Measurements from ENCODE around the gene CASP2. TPM values are rescaled to one million over a fixed set of nuclear protein-coding genes. Genes with fewer than 3 reads are reported as not detected.

CASP2 gene
- total and polyA plus RNA-seq, 5 donors = 4.5 to 10.6 (median 10.1) TPM

DNA sequence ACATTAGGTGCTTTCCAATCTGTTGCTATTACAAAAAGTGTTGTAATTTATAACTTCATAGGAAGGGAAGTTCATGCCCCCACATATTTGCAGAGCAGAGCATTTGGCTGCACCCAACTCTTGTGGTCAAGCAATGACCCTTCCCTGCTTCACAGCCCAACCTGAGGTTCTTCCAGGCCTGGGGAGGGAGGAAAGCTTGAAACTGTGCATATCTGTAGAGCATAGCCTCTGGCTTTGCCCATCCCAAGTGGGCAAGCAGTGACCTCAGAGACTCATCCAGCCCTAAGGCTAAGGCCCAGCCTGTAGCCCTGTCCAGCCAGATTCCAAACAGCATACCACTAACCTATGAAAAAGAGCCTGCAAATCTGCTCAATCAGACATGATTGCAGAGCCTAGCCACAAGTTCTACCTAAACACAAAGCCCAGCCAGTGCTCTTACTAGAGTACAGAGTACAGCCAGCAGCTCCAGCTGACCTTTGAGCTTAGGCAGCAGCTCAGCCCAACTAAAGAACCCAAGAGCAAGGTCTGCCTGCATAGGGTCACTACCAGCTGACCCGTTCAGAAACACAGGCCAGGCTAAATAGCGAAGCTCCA is 39.3 kb upstream of the CASP2 start:
- intact Hi-C loops (cut with DNase I) = loop anchor here in 1 of 4 donors (10.0 kb wide), 1 partner anchor 156 kb away; the partner anchor contains the start of gene EPHA1
- no peak overlapping the region for H3K4me3 ChIP-seq (ENCODE audit: low read length)
- no peaks in the 10 kb centered on the region for H3K4me1 ChIP-seq (ENCODE audit: control insufficient read depth, insufficient read depth, low read length)
- no peak overlapping the region for H3K27ac ChIP-seq (ENCODE audit: low read length)
- H3K9me3 ChIP-seq (ENCODE audit: control insufficient read depth, low read length) = no peaks in the 10 kb centered on the region
- ATAC-seq (no peak), DNase-seq (no peak)
- H3K27me3 ChIP-seq (ENCODE audit: control insufficient read depth, insufficient read depth) = no peaks in the 10 kb centered on the region
- WGBS = 91% methylated on average over 2 of the region's 2 CpGs

GRCh38 chr7:143250199-143250598 is 38.0 kb upstream of the CASP2 start:
- Histone ChIP-seq H3K9me3 (ENCODE audit: control insufficient read depth, low read length) (no peaks in the 10 kb centered on the region), H3K27me3 (ENCODE audit: control insufficient read depth, insufficient read depth) (no peaks in the 10 kb centered on the region), H3K4me3 (ENCODE audit: low read length) (no peak overlapping the region), H3K4me1 (ENCODE audit: control insufficient read depth, insufficient read depth, low read length) (no peaks in the 10 kb centered on the region), H3K27ac (ENCODE audit: low read length) (no peak overlapping the region)
- no peak for DNase-seq
- no peak for ATAC-seq
- intact Hi-C loops (cut with DNase I) = no loop called here

GRCh38 chr7:143250822-143251221 is 37.3 kb upstream of the CASP2 start:
- intact Hi-C loops (cut with DNase I) = no loop called here
- Histone ChIP-seq H3K4me3 (ENCODE audit: low read length) (no peak overlapping the region), H3K27me3 (ENCODE audit: control insufficient read depth, insufficient read depth) (no peaks in the 10 kb centered on the region), H3K9me3 (ENCODE audit: control insufficient read depth, low read length) (no peaks in the 10 kb centered on the region), H3K4me1 (ENCODE audit: control insufficient read depth, insufficient read depth, low read length) (no peaks in the 10 kb centered on the region), H3K27ac (ENCODE audit: low read length) (no peak overlapping the region)
- WGBS = 94% methylated on average over 1 of the region's 1 CpG
- DNase-seq (no peak), ATAC-seq (no peak)

DNA sequence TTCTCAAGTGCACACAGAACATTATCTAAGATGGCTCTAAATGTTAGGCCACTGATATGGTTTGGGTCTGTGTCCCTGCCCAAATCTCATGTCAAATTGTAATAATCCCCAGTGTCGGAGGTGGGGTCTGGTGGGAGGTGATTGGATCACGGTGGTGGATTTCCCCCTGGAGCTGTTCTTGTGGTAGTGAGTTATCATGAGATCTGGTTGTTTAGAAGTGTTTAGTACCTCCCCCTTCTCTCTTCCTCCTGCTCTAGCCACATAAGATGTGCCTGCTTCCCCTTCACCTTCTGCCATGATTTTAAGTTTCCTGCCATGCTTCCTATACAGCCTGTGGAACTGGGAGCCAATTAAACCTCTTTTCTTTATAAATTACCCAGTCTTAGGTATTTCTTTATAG is 36.1 kb upstream of the CASP2 start:
- 89% methylated on average over 2 of the region's 2 CpGs for WGBS
- no peaks in the 10 kb centered on the region for H3K27me3 ChIP-seq (ENCODE audit: control insufficient read depth, insufficient read depth)
- no peak overlapping the region for H3K27ac ChIP-seq (ENCODE audit: low read length)
- DNase-seq (no peak), ATAC-seq (no peak)
- no peaks in the 10 kb centered on the region for H3K4me1 ChIP-seq (ENCODE audit: control insufficient read depth, insufficient read depth, low read length)
- no peaks in the 10 kb centered on the region for H3K9me3 ChIP-seq (ENCODE audit: control insufficient read depth, low read length)
- intact Hi-C loops (cut with DNase I) = no loop called here
- H3K4me3 ChIP-seq (ENCODE audit: low read length) = no peak overlapping the region

DNA sequence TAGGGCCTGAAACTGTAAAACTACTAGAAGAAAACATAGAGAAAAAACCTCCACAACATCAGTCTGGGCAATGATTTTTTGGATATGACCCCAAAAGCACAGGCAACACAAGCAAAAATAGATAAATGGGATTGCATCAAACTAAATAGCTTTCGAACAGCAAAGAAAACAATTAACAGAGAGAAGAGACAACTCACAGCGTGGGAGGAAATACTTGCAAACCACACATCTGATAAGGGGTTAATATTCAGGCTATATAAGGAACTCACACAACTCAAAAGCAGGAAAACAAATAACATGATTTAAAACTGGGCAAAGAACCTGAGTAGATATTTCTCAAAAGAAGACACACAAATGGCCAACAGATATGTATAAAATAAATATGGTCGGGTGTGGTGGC is 32.6 kb upstream of the CASP2 start:
- DNase-seq (no peak), ATAC-seq (no peak)
- no peaks in the 10 kb centered on the region for H3K9me3 ChIP-seq (ENCODE audit: control insufficient read depth, low read length)
- no peaks in the 10 kb centered on the region for H3K4me1 ChIP-seq (ENCODE audit: control insufficient read depth, insufficient read depth, low read length)
- no peaks in the 10 kb centered on the region for H3K27me3 ChIP-seq (ENCODE audit: control insufficient read depth, insufficient read depth)
- WGBS = 77% methylated on average over 3 of the region's 3 CpGs
- intact Hi-C loops (cut with DNase I) = no loop called here
- no peak overlapping the region for H3K27ac ChIP-seq (ENCODE audit: low read length)
- H3K4me3 ChIP-seq (ENCODE audit: low read length) = no peak overlapping the region

DNA sequence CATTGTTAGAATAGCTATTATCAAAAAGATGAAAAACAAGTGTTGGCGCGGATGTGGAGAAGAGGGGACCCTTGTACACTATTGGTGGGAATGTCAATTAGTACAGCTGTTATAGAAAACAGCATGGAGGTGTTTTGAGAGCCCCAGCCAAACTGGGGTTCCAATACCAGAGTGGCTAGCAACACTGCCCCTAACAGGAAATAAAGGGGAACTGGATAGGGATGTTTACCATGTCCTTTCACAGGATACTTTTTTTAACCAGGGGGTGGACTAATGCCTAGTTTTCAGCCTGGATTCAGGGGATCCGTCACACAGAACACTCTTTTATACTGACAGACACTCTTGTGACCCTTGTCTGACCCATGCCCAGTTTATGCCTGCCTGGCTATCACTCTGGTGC is 31.8 kb upstream of the CASP2 start:
- H3K27ac ChIP-seq (ENCODE audit: low read length) = no peak overlapping the region
- DNase-seq = no peak
- H3K4me3 ChIP-seq (ENCODE audit: low read length) = no peak overlapping the region
- no peak for ATAC-seq
- no peaks in the 10 kb centered on the region for H3K9me3 ChIP-seq (ENCODE audit: control insufficient read depth, low read length)
- H3K4me1 ChIP-seq (ENCODE audit: control insufficient read depth, insufficient read depth, low read length) = no peaks in the 10 kb centered on the region
- WGBS = 88% methylated on average over 3 of the region's 3 CpGs
- H3K27me3 ChIP-seq (ENCODE audit: control insufficient read depth, insufficient read depth) = no peaks in the 10 kb centered on the region
- intact Hi-C loops (cut with DNase I) = no loop called here

DNA sequence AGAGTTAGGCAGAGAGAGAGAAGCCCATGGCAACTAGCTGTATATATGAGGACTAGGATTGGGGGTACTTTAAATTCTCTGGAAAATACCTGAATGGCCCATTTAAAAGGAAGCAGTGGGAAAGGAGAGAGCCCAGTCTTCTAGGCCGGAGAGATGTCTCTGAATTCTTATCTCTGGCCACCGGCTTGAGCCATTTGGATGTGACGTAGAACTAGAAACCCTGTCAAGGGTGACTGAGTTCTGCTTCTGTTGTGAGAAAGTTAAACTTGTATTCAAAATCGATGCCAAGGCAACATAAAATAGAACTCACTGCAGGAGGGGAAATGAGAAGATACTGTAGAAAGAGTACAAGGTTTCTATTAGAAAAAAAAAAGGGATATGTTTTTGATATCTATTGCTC is 31.2 kb upstream of the CASP2 start:
- intact Hi-C loops (cut with DNase I) = no loop called here
- no peak for DNase-seq
- Histone ChIP-seq H3K27ac (ENCODE audit: low read length) (no peak overlapping the region), H3K4me1 (ENCODE audit: control insufficient read depth, insufficient read depth, low read length) (no peaks in the 10 kb centered on the region), H3K9me3 (ENCODE audit: control insufficient read depth, low read length) (no peaks in the 10 kb centered on the region), H3K27me3 (ENCODE audit: control insufficient read depth, insufficient read depth) (no peaks in the 10 kb centered on the region), H3K4me3 (ENCODE audit: low read length) (no peak overlapping the region)
- 90% methylated on average over 4 of the region's 4 CpGs for WGBS
- no peak for ATAC-seq

DNA sequence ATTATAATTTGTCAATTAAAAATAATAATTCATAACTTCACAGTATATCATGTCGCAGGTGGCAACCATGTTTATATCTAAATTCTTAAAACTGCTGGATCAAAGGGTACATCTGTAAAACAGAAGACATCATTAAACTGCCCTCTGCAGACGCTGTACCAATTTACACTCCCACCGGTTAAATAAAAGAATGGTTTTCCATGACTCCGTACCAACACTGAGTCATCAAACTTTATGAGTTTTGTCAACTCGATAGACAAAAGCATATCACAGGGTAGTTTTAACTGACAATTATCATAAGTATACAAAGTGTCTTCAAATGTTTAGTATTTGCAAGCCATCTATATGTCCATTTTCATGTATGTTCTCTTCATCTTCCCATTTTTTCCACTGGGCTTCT is 30.6 kb upstream of the CASP2 start:
- ATAC-seq = no peak
- Histone ChIP-seq H3K27me3 (ENCODE audit: control insufficient read depth, insufficient read depth) (no peaks in the 10 kb centered on the region), H3K4me3 (ENCODE audit: low read length) (no peak overlapping the region), H3K27ac (ENCODE audit: low read length) (no peak overlapping the region), H3K9me3 (ENCODE audit: control insufficient read depth, low read length) (no peaks in the 10 kb centered on the region), H3K4me1 (ENCODE audit: control insufficient read depth, insufficient read depth, low read length) (no peaks in the 10 kb centered on the region)
- intact Hi-C loops (cut with DNase I) = no loop called here
- WGBS = 84% methylated on average over 5 of the region's 5 CpGs
- DNase-seq = no peak

DNA sequence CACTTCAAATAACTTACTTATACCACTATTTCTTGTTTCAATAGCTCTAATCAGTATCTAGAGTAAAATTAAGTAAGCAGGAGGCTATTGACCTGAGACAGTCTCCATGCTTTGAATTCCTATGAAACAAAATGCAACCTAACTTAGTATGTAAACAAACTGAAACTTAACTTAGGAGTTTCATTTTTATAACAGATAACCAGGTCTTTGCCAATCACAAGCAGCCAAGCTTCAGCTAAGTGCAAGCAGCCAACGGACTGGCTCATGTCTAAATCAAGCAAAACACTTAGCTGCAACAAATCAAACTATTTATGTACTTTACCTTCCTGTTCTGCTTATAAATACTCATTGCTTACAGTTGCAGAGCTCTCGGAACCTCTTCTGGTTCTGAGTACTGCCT is 29.3 kb upstream of the CASP2 start:
- no peak overlapping the region for H3K4me3 ChIP-seq (ENCODE audit: low read length)
- H3K27ac ChIP-seq (ENCODE audit: low read length) = no peak overlapping the region
- DNase-seq (no peak), ATAC-seq (no peak)
- 31% methylated on average over 2 of the region's 2 CpGs for WGBS
- intact Hi-C loops (cut with DNase I) = no loop called here
- H3K27me3 ChIP-seq (ENCODE audit: control insufficient read depth, insufficient read depth) = no peaks in the 10 kb centered on the region
- H3K9me3 ChIP-seq (ENCODE audit: control insufficient read depth, low read length) = no peaks in the 10 kb centered on the region
- H3K4me1 ChIP-seq (ENCODE audit: control insufficient read depth, insufficient read depth, low read length) = no peaks in the 10 kb centered on the region

- intact Hi-C loops (cut with DNase I) = loop anchor here in 2 of 4 donors (10.0 kb wide), 2 partner anchors 125 to 155 kb away; partner anchors contain the start of gene ZYX (in 1 of the 2)
- Histone ChIP-seq H3K4me1 (ENCODE audit: control insufficient read depth, insufficient read depth, low read length) (peaks cover 5% of the 10 kb centered on the region), H3K27ac (ENCODE audit: low read length) (no peak overlapping the region), H3K4me3 (ENCODE audit: low read length) (no peak overlapping the region), H3K27me3 (ENCODE audit: control insufficient read depth, insufficient read depth) (no peaks in the 10 kb centered on the region), H3K9me3 (ENCODE audit: control insufficient read depth, low read length) (no peaks in the 10 kb centered on the region)
- ATAC-seq = no peak
- WGBS = 83% methylated on average over 2 of the region's 2 CpGs
- no peak for DNase-seq
Measured at GRCh38 chr7:143259765-143260164, 28.4 kb upstream of the CASP2 start.

DNA sequence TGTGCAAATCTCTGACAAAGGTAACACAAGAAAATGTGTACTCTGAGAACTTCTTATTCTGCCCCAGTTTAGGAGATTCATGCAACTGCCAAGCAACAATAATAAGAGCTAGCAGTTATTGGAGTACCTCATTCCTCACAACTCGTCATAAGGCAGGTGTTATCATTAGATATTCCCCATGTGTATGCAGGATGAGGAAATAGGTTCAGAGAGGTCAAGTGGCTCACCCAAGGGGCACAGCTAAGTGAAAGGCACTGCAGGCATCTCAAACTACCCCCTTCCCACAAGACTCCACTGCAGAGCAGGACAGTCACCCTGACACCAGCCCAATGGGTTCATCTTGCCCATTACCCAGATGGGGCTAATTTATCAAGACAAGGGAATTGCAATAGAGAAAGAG is 26.2 kb upstream of the CASP2 start:
- H3K9me3 ChIP-seq (ENCODE audit: control insufficient read depth, low read length) = no peaks in the 10 kb centered on the region
- intact Hi-C loops (cut with DNase I) = loop anchor here in 2 of 4 donors (10.0 kb wide), 2 partner anchors 123 to 153 kb away; partner anchors contain the start of gene ZYX (in 1 of the 2)
- no peak overlapping the region for H3K4me3 ChIP-seq (ENCODE audit: low read length)
- ATAC-seq = no peak
- DNase-seq = no peak
- H3K27ac ChIP-seq (ENCODE audit: low read length) = no peak overlapping the region
- peaks cover 10% of the 10 kb centered on the region for H3K4me1 ChIP-seq (ENCODE audit: control insufficient read depth, insufficient read depth, low read length)
- no peaks in the 10 kb centered on the region for H3K27me3 ChIP-seq (ENCODE audit: control insufficient read depth, insufficient read depth)
- WGBS = 89% methylated on average over 1 of the region's 1 CpG

All from right cardiac atrium (tissue), 5 donors.